CD14-positive monocyte (primary cell): Measurements from ENCODE around the gene CNBP. TPM values are rescaled to one million over a fixed set of nuclear protein-coding genes. Genes with fewer than 3 reads are reported as not detected.
"Not testable (repeated sequence)": the region's sequence is repeated elsewhere in the genome, so short reads cannot be mapped to it uniquely, and the experiment has no call there.

Experiments used
- DNase-seq, 3 donors: peaks; one replicate each; pipeline ENCODE4 v3.0.0-alpha.2; 2011 to 2022
- H2AFZ ChIP-seq: 2 replicates; pipeline ENCODE4 v1.6.0; 2012; ENCODE audit warnings: mild to moderate bottlenecking, low read depth, low read length, inconsistent platforms; ENCODE audit not compliant: insufficient read depth, poor library complexity, severe bottlenecking
- H3K27ac ChIP-seq, 2 donors: 1 replicate in 1 of 2; 2 replicates in 1 of 2; pipeline ENCODE4 v1.5.1; 2012 to 2013; ENCODE audit warnings: low read length in 2 of 2, control low read depth in 1 of 2, inconsistent platforms in 1 of 2, low read depth in 1 of 2, mild to moderate bottlenecking in 1 of 2
- H3K27me3 ChIP-seq, 2 donors: one replicate each; pipeline versions ENCODE4 v1.6.0 to v1.6.1; 2011 to 2013; ENCODE audit warnings: low read length in 2 of 2; ENCODE audit not compliant: control insufficient read depth in 2 of 2, insufficient read depth in 2 of 2
- H3K36me3 ChIP-seq, 2 donors: replicated peaks in 1 of 2; 1 replicate in 1 of 2; 2 replicates in 1 of 2; pipeline versions ENCODE4 v1.5.1 to v1.6.1; 2012 to 2013; ENCODE audit warnings: low read length in 2 of 2, control low read depth in 1 of 2, inconsistent platforms in 1 of 2, mild to moderate bottlenecking in 1 of 2; ENCODE audit not compliant: insufficient read depth in 2 of 2, control insufficient read depth in 1 of 2
- H3K4me1 ChIP-seq, 2 donors: 1 replicate in 1 of 2; 2 replicates in 1 of 2; pipeline versions ENCODE4 v1.5.1 to v1.6.1; 2012 to 2013; ENCODE audit warnings: low read length in 2 of 2, control low read depth in 1 of 2, inconsistent platforms in 1 of 2, mild to moderate bottlenecking in 1 of 2, moderate library complexity in 1 of 2; ENCODE audit not compliant: insufficient read depth in 2 of 2, control insufficient read depth in 1 of 2
- H3K4me2 ChIP-seq: replicated peaks from 2 replicates; pipeline ENCODE3; 2012; ENCODE audit warnings: low read length, moderate library complexity, mild to moderate bottlenecking; ENCODE audit not compliant: poor library complexity, severe bottlenecking; ENCODE audit errors: extremely low read depth
- H3K4me3 ChIP-seq, 3 experiments: fragments of 200-600 bp in 1 of 3; sonication (generic) in 1 of 3; replicated peaks in 1 of 3; 1 replicate in 2 of 3; 2 replicates in 1 of 3; pipeline ENCODE4 v1.5.1; 2011 to 2013; ENCODE audit warnings: low read length in 3 of 3, mild to moderate bottlenecking in 3 of 3, control low read depth in 2 of 3, low read depth in 2 of 3, inconsistent platforms in 1 of 3, moderate library complexity in 1 of 3
- H3K79me2 ChIP-seq: 2 replicates; pipeline ENCODE4 v1.6.0; 2012; ENCODE audit warnings: mild to moderate bottlenecking, control low read depth, inconsistent platforms, low read length, moderate library complexity; ENCODE audit not compliant: insufficient read depth
- H3K9ac ChIP-seq: 2 replicates; pipeline ENCODE4 v1.6.0; 2017; ENCODE audit warnings: low read length, mild to moderate bottlenecking; ENCODE audit not compliant: insufficient read depth, poor library complexity, severe bottlenecking
- H3K9me3 ChIP-seq, 2 donors: replicated peaks in 1 of 2; 1 replicate in 1 of 2; 2 replicates in 1 of 2; pipeline versions ENCODE4 v1.5.1 to v1.6.1; 2012 to 2013; ENCODE audit warnings: low read length in 2 of 2, control low read depth in 1 of 2; ENCODE audit not compliant: control insufficient read depth in 1 of 2, insufficient read depth in 1 of 2
- H4K20me1 ChIP-seq: 2 replicates; pipeline ENCODE4 v1.6.0; 2012; ENCODE audit warnings: mild to moderate bottlenecking, low read length, control low read depth, moderate library complexity; ENCODE audit not compliant: insufficient read depth
- H3K27ac Mint-ChIP-seq, 7 donors: one replicate each; pipeline ENCODE4 v1.8.0; 2020; ENCODE audit warnings: mild to moderate bottlenecking in 7 of 7, mixed read lengths in 7 of 7, moderate library complexity in 6 of 7, inconsistent platforms in 2 of 7
- H3K27me3 Mint-ChIP-seq, 3 donors: one replicate each; pipeline ENCODE4 v1.8.0; 2021 to 2022; ENCODE audit warnings: low read depth in 3 of 3, mild to moderate bottlenecking in 3 of 3, mixed read lengths in 3 of 3, moderate library complexity in 3 of 3, inconsistent platforms in 1 of 3
- H3K36me3 Mint-ChIP-seq, 2 donors: one replicate each; pipeline ENCODE4 v1.8.0; 2020; ENCODE audit warnings: mixed read lengths in 2 of 2, inconsistent platforms in 1 of 2, mild to moderate bottlenecking in 1 of 2
- H3K4me1 Mint-ChIP-seq: one replicate; pipeline ENCODE4 v1.8.0; 2020; ENCODE audit warnings: mild to moderate bottlenecking, mixed read lengths
- H3K4me3 Mint-ChIP-seq, 2 donors: one replicate each; pipeline ENCODE4 v1.8.0; 2020; ENCODE audit warnings: mild to moderate bottlenecking in 2 of 2, mixed read lengths in 2 of 2, moderate library complexity in 1 of 2
- H3K9me3 Mint-ChIP-seq, 7 donors: one replicate each; pipeline ENCODE4 v1.8.0; 2020 to 2022; ENCODE audit warnings: mixed read lengths in 7 of 7, mild to moderate bottlenecking in 6 of 7, moderate library complexity in 6 of 7, inconsistent platforms in 2 of 7
- CTCF ChIP-seq: fragments of 200-600 bp; IDR thresholded peaks from one replicate; pipeline ENCODE4 v1.8.0; 2022; ENCODE audit warnings: antibody characterized with exemption, mild to moderate bottlenecking
- WGBS: methylation state at CpG from one replicate; pipeline ENCODE4 v1.1.5; 2013; ENCODE audit warnings: missing lambda C conversion rate; ENCODE audit not compliant: insufficient coverage; 5-methylcytosine and 5-hydroxymethylcytosine counted together
- intact Hi-C, 2 donors: fragments of 100-400 bp; cut with micrococcal nuclease; formaldehyde crosslinking; loops; one replicate each; pipeline versions ENCODE4 v1.15.0 to v1.15.1; 2023
- polyA plus RNA-seq, 3 donors: library from polyadenylated mRNA; depleted of rRNA in 1 of 3; unstranded in 2 of 3; stranded (reverse) in 1 of 3; fragments of 300-500 nt in 2 of 3; fragments of >200 nt in 1 of 3; fragmentation: Illumina TruSeq in 2 of 3; gene quantifications; 1 replicate in 2 of 3; 2 replicates in 1 of 3; pipeline ENCODE4 v1.2.3, GENCODE V29; 2012 to 2021

CNBP gene
- polyA plus RNA-seq, 3 donors, result 354 to 946 (median 845) TPM

GRCh38 chr3:129160891-129161859 lies 22.5 kb downstream of the CNBP start, which contains the start of gene ISY1:
Gene ISY1, minus strand, starts transcription at chr3:129161063. Its CDS starts 88 bp downstream, at chr3:129160975.
- no peaks in the 10 kb centered on the region for H3K9me3 ChIP-seq
- intact Hi-C loops, result no loop called here
- peak within 1 kb of the TSS; percentile 86 for H3K9ac ChIP-seq
- peaks cover 30% of the 10 kb centered on the region for H3K4me1 Mint-ChIP-seq
- TF ChIP-seq CTCF, result peak; percentile 84
- WGBS, result 0% methylated on average over 56 of the region's 67 CpGs
- peaks cover 29 to 36% of the 10 kb centered on the region in 2 donors for H3K36me3 ChIP-seq
- H3K27ac Mint-ChIP-seq, result peak within 1 kb of the TSS; percentile 98 to 100 (median 100)
- peak within 1 kb of the TSS; percentile 98 for H3K4me2 ChIP-seq
- H3K36me3 Mint-ChIP-seq, result peaks cover 30 to 36% of the 10 kb centered on the region in 2 donors
- peaks cover 30 to 33% of the 10 kb centered on the region in 2 donors for H3K4me1 ChIP-seq
- peaks cover 29% of the 10 kb centered on the region for H3K79me2 ChIP-seq
- peak within 1 kb of the TSS; percentile 85 for H2AFZ ChIP-seq
- peak within 1 kb of the TSS; percentile 96 to 98 for H3K27ac ChIP-seq
- DNase-seq, result peak; percentile 93 to 95 (median 94)
- H3K4me3 ChIP-seq, result peak within 1 kb of the TSS; percentile 78 to 88 (median 86)
- peaks cover 15% of the 10 kb centered on the region for H4K20me1 ChIP-seq
- H3K27me3 Mint-ChIP-seq, result peaks cover 0 to 2% (median 0%) of the 10 kb centered on the region in 3 donors
- H3K27me3 ChIP-seq, result no peaks in the 10 kb centered on the region
- peak within 1 kb of the TSS; percentile 85 to 98 for H3K4me3 Mint-ChIP-seq
- H3K9me3 Mint-ChIP-seq, result no peaks in the 10 kb centered on the region

GRCh38 chr3:129144786-129145185 lies 38.9 kb downstream of the CNBP start:
- no peak overlapping the region for H2AFZ ChIP-seq
- no peaks in the 10 kb centered on the region for H3K9me3 ChIP-seq
- no peak overlapping the region for H3K4me3 ChIP-seq
- H3K9me3 Mint-ChIP-seq, result no peaks in the 10 kb centered on the region
- H3K27ac Mint-ChIP-seq, result peak overlapping the region in 1 of 7 donors; percentile 68
- no peaks in the 10 kb centered on the region for H3K4me1 Mint-ChIP-seq
- intact Hi-C loops, result no loop called here
- H3K27me3 ChIP-seq, result no peaks in the 10 kb centered on the region
- H3K79me2 ChIP-seq, result no peaks in the 10 kb centered on the region
- H3K9ac ChIP-seq, result no peak overlapping the region
- H4K20me1 ChIP-seq, result no peaks in the 10 kb centered on the region
- no peaks in the 10 kb centered on the region for H3K4me1 ChIP-seq
- no peak overlapping the region for H3K4me2 ChIP-seq
- H3K27ac ChIP-seq, result no peak overlapping the region
- H3K27me3 Mint-ChIP-seq, result no peaks in the 10 kb centered on the region
- no peak for TF ChIP-seq CTCF
- H3K36me3 Mint-ChIP-seq, result peaks cover 46 to 82% of the 10 kb centered on the region in 2 donors
- DNase-seq, result no peak
- H3K36me3 ChIP-seq, result peaks cover 51 to 80% of the 10 kb centered on the region in 2 donors
- no peak overlapping the region for H3K4me3 Mint-ChIP-seq

GRCh38 chr3:129141011-129141410 lies 42.7 kb downstream of the CNBP start:
- H3K4me1 ChIP-seq, intact Hi-C loops, H3K27ac ChIP-seq, H3K79me2 ChIP-seq, DNase-seq, H3K27me3 ChIP-seq, H3K4me3 Mint-ChIP-seq, H3K27ac Mint-ChIP-seq, H2AFZ ChIP-seq, H3K4me3 ChIP-seq, H3K9ac ChIP-seq, H3K4me2 ChIP-seq, H3K9me3 ChIP-seq, H3K4me1 Mint-ChIP-seq, H4K20me1 ChIP-seq, H3K27me3 Mint-ChIP-seq, H3K9me3 Mint-ChIP-seq: not testable (repeated sequence)
- H3K36me3 Mint-ChIP-seq, result peaks cover 61 to 88% of the 10 kb centered on the region in 2 donors
- WGBS, result 100% methylated on average over 1 of the region's 5 CpGs
- H3K36me3 ChIP-seq, result peaks cover 56 to 81% of the 10 kb centered on the region in 2 donors
